ENCODE data around the gene TBX1.

Gene TBX1

GRCh38 chr22:19744350-19745006 is 16.1 kb upstream of the TBX1 start:
- Histone ChIP-seq H3K79me2 (ENCODE audit: insufficient read depth, low read length) (no peaks in the 10 kb centered on the region), H3K9me3 (ENCODE audit: insufficient read depth, low read length) (no peaks in the 10 kb centered on the region), H3K36me3 (ENCODE audit: low read length) (no peaks in the 10 kb centered on the region), H3K9me2 (replicated peaks; ENCODE audit: insufficient read depth, low read length) (no peaks in the 10 kb centered on the region), H3K4me3 (ENCODE audit: insufficient read depth, low read length, poor library complexity, severe bottlenecking) (no peak overlapping the region), H2AFZ (ENCODE audit: low read depth, low read length, severe bottlenecking) (no peak overlapping the region), H3K27me3 (ENCODE audit: low read length) (no peaks in the 10 kb centered on the region), H3K4me2 (ENCODE audit: low read depth, low read length, poor library complexity, severe bottlenecking) (no peak overlapping the region), H3F3A (ENCODE audit: insufficient read depth) (no peaks in the 10 kb centered on the region), H3K27ac (ENCODE audit: low read depth, low read length) (no peak overlapping the region), H4K20me1 (ENCODE audit: low read depth, low read length) (no peaks in the 10 kb centered on the region), H3K9ac (ENCODE audit: low read length) (no peak overlapping the region)
- TF ChIP-seq CTCF (IDR thresholded peaks at IDR 0.05; ENCODE audit: insufficient read depth, low read length, poor library complexity, severe bottlenecking) (no peak), EZH2phosphoT487 (conservative IDR thresholded peaks at IDR 0.05; ENCODE audit: low read length) (no peak)

- H3K27me3 ChIP-seq (ENCODE audit: low read length), result no peaks in the 10 kb centered on the region
Measured at GRCh38 chr22:19745155-19746101, 15.2 kb upstream of the TBX1 start.

GRCh38 chr22:19746726-19747125 is 13.9 kb upstream of the TBX1 start:
- no peaks in the 10 kb centered on the region for H3K36me3 ChIP-seq (ENCODE audit: low read length)
- no peaks in the 10 kb centered on the region for H3F3A ChIP-seq (ENCODE audit: insufficient read depth)
- TF ChIP-seq CTCF (IDR thresholded peaks at IDR 0.05; ENCODE audit: insufficient read depth, low read length, poor library complexity, severe bottlenecking) (no peak), EZH2phosphoT487 (conservative IDR thresholded peaks at IDR 0.05; ENCODE audit: low read length) (no peak)
- H3K9me2 ChIP-seq (replicated peaks; ENCODE audit: insufficient read depth, low read length), result no peaks in the 10 kb centered on the region
- no peak overlapping the region for H3K4me2 ChIP-seq (ENCODE audit: low read depth, low read length, poor library complexity, severe bottlenecking)
- H4K20me1 ChIP-seq (ENCODE audit: low read depth, low read length), result no peaks in the 10 kb centered on the region
- H3K9ac ChIP-seq (ENCODE audit: low read length), result no peak overlapping the region
- no peak overlapping the region for H3K27ac ChIP-seq (ENCODE audit: low read depth, low read length)
- H3K27me3 ChIP-seq (ENCODE audit: low read length), result no peaks in the 10 kb centered on the region
- no peaks in the 10 kb centered on the region for H3K79me2 ChIP-seq (ENCODE audit: insufficient read depth, low read length)
- no peak overlapping the region for H3K4me3 ChIP-seq (ENCODE audit: insufficient read depth, low read length, poor library complexity, severe bottlenecking)
- no peak overlapping the region for H2AFZ ChIP-seq (ENCODE audit: low read depth, low read length, severe bottlenecking)
- no peaks in the 10 kb centered on the region for H3K9me3 ChIP-seq (ENCODE audit: insufficient read depth, low read length)

More at GRCh38 chr22:19745155-19746101, 15.2 kb upstream of the TBX1 start:
- no peaks in the 10 kb centered on the region for H3K9me3 ChIP-seq (ENCODE audit: insufficient read depth, low read length)
- H3K79me2 ChIP-seq (ENCODE audit: insufficient read depth, low read length), result no peaks in the 10 kb centered on the region
- no peak overlapping the region for H3K4me2 ChIP-seq (ENCODE audit: low read depth, low read length, poor library complexity, severe bottlenecking)
- H2AFZ ChIP-seq (ENCODE audit: low read depth, low read length, severe bottlenecking), result no peak overlapping the region
- no peak for TF ChIP-seq EZH2phosphoT487 (conservative IDR thresholded peaks at IDR 0.05; ENCODE audit: low read length)
- TF ChIP-seq CTCF (IDR thresholded peaks at IDR 0.05; ENCODE audit: insufficient read depth, low read length, poor library complexity, severe bottlenecking), result no peak
- H4K20me1 ChIP-seq (ENCODE audit: low read depth, low read length), result no peaks in the 10 kb centered on the region
- no peak overlapping the region for H3K27ac ChIP-seq (ENCODE audit: low read depth, low read length)
- no peak overlapping the region for H3K4me3 ChIP-seq (ENCODE audit: insufficient read depth, low read length, poor library complexity, severe bottlenecking)
- H3F3A ChIP-seq (ENCODE audit: insufficient read depth), result no peaks in the 10 kb centered on the region
- H3K36me3 ChIP-seq (ENCODE audit: low read length), result no peaks in the 10 kb centered on the region
- H3K9me2 ChIP-seq (replicated peaks; ENCODE audit: insufficient read depth, low read length), result no peaks in the 10 kb centered on the region
- H3K9ac ChIP-seq (ENCODE audit: low read length), result no peak overlapping the region
